CD4-positive, alpha-beta T cell treated with Interleukin-4 for 4 hours (primary cell): ENCODE results near the gene DPYD.

Experiments
- DNase-seq: peaks from one replicate; pipeline ENCODE4 v3.0.0-alpha.2; 2020

Gene DPYD

DNA sequence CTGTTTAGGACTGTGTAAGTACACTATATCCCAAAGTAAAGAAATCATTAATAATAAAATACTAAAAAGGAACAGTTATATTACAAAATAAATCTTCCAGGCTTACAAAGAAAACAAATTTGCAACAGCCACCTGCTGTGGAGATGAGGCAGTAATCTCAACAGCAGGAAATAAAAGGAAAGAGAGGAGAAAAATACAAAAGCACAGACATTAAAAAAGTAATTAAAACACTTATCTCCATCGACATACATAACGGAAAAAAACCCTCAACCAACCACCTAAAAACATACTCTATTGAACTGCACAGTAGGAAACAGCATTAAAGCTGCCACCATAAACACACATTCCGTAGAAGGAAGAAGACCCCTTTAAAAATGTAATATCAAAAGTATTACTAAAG, 317.6 kb downstream of the DPYD start:
- DNase-seq: no peak

DNA sequence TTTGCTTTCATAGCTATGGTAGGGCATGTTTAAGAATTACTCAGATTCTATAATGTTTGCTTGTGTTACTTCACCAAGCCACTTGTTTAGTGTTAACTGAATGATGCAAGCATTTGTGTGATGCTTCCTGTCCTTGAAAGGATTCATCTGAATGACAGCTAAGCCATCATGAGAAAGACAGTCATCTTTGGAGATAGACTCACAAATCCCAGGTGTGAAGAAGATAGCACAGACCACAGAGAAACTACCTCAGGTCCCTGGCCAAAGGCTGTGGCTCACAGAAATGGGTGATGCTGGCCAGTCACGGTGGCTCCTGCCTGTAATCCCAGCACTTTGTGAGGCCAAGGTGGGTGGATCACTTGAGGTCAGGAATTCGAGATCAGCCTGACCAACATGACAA, 321.4 kb downstream of the DPYD start:
- DNase-seq: no peak

DNA sequence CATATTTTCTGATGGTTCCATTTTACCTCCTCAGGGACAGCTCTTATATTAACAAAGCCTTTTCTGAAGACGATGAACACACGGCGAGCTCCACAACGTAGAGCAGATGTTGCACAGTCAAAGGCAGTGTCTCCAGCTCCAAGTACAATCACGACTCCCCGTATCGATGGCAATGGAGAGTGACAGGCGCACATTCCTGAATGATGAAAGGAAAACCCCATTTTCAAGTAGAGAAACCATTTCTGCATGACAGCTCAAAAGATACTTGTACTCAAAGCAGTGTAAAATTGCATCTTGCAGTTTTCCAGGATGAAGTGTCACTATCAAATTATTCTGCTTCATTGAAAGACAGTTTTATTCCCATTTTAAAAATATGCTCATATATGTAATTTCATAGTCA, 327.6 kb downstream of the DPYD start:
- no peak for DNase-seq

DNA sequence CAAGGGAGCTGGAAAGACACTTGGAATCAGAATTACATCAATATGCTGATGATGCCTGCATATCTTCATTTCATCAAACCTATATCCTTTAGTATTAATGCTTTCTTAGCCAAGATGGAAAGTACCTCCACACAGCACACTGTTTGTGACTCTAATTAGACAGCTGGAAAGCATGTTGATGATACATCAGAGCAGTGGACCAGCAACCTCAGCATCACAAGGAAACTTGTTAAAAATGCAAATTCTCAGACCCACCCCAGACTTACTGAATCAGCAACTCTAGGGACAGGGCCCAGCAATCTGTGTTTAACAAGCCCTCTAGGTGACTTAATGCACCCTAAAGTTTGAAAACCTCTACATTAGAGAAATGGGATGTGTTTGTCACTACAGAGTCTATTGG, 332.1 kb downstream of the DPYD start:
- no peak for DNase-seq

DNA sequence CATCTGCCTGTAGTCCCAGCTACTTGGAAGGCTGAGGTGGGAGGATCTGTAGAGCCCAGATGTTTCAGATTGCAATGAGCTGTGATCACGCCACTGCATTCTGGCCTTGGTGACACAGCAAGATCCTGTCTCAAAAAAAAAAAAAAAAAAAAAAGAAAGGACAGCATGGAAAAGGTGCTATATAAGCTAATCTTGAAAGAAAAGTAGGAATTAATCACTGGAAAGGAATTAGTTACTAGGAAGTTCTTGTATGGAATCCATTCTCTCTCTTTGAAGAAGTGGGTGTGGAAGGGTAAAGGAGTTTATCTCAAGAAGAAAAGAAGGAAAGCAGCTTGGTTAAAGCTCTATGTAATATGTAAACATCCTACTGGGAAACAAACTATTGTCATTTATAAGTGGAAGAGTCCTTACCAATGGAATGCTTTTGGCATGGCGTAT, 339.2 kb downstream of the DPYD start:
- no peak for DNase-seq

DNA sequence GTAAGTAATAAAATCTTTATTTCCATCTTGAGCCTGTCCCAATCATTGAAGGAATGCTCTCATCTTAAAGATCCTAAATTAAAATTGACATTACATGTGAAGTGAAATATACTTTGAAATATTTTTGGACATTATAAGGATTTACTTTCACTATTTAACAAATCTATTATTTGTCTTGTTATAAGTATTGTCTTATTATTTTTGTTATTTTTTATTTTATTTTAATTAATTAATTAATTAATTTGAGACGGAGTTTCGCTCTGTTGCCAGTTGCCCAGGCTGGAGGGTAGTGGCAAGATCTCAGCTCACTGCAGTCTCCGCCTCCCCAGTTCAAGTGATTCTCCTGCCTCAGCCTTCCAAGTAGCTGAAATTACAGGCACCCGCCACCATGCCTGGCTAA, 343.2 kb downstream of the DPYD start:
- no peak for DNase-seq

DNA sequence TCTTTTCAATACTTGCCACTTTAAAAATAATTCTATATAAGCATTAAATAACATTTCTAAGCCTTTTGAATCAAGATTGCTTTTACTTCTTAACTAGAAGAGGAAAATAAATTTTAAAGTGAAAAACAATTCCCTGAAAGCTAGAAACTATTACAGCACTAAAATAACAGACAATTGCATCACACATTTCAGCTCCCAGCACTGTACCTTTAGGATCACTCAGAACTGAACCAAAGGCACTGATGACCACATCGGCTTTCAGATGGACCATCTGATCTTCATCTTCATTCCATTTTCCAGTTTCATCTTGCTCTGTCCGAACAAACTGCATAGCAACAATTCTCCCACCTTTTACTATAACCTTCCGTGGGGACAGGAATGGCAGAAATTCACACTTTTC, 347.3 kb downstream of the DPYD start:
- DNase-seq: no peak

DNA sequence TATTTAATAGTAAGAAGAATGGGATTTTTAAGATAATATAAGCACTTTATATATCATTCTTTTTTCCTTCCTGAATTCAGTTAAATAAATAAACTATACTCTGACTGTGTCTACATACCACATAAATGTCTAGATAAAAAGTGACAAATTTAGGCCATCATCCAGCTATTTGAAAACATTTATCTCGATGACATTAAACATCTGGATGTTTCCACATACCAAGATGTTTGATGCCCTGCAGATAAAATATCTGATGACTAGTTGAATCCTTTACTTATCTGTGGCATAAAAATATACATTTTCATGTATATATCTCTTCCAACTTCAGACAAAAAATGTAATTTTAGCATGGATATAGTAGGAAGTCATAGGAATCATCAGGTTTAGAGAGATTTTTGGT, 348.3 kb downstream of the DPYD start:
- DNase-seq: no peak

DNA sequence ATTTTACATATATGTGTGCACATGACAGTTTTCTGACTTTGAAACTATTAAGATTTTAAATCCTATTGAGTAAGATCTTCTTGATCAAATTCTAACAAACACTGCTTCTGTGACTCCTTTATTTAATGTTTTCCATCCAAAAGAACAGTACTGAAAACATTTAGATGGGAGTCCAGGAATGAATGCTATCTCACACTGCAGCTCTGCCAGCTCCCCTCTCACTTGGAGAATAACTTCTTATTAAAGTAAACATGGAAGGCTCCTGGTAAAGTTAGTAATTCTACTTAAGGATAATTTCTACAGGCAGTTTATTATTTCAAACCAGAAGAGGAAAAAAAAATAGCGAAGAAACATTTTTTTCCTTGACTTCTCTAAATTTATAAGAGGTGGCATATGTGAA, 349.1 kb downstream of the DPYD start:
- no peak for DNase-seq

DNA sequence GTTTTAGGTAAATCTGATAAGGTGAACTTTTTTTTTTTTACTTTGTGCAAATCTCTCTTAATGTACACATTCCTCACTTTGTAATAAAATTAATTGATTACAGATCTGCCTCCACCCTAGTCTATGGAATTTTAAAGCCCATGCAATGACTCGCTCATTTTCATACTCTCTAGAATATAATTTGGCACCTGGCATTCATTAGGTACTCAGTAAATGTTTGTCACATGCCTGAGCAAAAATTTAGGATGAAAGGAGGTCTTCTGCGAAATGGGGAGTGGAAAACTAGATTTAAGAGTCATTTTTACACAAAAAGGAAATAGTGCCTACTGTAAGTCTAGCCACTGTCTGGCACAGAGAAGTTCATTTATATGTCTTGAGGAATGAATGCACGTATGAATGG, 350.1 kb downstream of the DPYD start:
- no peak for DNase-seq

DNA sequence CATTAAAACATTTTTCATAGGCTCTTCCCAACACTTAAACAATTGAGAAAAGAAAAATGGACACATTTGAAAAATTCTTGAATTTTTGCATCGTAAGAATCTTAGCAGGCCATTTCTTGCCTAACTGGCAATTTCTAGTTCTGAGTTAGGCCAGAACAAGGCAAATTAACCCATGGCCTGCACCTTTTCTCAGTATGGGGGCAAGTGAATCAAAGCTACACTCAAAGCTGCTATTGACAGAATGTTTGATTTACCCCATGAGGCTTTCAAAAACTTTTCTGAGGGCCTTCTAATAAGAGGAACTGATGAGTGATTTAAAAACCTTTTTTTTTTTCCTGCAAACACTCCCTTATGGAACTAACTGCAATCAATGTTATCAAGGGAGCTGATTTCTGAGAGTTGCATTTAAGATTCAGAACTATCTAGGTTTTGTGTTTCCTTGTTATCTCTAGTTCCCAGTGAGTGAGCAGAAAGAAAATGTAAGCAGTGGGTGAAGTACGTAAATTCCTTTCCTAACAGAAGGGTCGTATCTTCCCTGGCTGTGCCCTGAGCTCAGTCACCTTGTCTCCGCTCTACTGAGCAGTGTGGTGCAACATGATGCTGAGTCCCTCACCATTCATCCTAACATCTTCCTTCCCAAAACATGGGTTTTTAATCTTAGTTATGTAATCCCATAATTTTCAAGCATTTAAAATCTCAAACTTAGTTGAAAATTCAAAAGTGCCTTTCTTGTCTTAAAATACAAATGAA, 353.7 kb downstream of the DPYD start:
- DNase-seq: no peak

DNA sequence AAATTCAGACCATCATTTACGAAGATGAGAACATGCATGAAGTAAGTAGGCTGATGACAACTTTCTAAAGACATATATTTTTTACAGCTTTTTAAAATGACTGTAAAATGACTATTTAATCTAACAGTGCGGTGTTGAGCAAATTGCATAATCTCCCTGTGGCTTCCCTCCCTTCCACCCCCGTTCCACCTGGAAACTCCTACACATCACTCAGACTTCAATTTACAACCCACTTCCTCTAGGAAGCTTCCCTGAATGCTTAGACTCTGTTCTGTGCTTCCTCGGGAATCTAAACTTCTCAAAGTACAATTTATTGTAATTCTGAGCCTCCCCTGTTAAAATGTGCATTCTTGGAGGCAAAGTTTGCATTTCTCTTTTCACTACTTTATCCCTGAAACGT, 354.9 kb downstream of the DPYD start:
- no peak for DNase-seq

DNA sequence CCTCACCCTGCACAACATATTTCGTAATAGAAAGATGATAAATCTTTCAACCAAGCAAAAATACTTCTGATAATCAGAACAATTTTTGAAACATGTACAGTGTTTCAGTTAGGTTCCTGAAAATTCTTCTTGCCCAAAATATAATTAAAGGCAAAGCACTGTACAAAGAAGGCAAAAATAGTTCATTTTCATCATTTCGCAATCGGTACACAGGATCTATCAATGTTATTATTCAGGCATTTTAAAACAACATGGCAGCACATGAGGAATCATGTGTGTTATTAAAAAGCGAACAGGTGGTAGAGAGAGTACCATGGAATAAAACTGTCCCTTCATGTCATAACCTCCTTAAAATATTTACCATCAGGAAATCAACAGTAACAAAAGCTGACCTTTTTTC, 356.9 kb downstream of the DPYD start:
- no peak for DNase-seq

DNA sequence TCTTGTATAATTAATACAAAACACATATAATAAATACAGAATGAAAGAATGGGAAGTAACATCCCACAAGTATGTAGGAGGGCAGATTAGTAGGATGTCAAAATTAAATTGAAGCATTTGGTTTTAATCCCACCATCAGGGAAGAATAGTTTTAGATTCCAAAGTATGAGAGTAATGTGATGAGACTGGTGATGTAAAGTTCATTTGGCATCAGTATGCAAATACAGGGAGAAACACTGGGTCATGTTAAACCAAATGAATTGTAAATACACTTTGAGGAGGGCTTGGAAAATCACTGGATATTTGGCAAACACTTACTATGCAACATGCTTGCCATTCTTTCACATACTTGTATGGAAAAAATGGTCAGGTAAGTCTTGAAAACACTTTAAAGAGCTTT, 358.8 kb downstream of the DPYD start:
- no peak for DNase-seq

DNA sequence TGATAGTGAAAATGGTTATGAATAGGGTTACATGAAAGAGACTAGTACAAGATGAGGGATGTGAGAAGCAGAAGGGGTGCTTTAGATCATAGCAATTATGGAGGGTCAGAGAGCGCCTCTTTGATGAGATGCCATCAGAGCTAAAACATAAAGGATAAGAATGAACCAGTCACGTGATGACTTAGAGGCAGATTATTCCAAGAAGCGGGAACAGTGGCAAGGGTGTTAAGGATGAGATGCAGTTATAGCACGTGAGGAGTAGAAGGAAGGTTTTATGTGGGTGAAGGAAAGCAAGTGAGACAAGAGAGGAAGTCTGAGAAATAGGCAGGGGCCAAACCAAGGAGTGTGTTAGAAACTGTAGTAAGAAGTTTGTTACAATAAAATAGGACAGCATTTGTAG, 360.1 kb downstream of the DPYD start:
- DNase-seq: no peak

DNA sequence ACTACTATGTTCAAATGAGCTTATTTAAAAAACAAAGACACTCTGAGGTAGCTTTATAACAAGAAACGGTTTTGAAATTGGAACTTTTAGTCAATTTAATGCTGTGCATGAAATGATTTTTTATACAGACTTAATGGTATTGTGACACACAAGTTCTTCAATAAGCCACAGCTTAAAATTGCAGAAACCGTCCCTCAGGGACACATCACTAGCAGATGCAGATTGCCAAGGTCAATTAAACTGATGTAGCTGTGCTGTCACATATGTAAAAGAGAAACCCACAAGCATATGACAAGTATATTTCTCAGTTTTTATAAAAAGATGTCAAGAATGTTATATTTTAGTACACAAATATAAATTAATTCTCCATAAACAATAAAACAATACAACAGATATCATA, 366.9 kb downstream of the DPYD start:
- DNase-seq: no peak

DNA sequence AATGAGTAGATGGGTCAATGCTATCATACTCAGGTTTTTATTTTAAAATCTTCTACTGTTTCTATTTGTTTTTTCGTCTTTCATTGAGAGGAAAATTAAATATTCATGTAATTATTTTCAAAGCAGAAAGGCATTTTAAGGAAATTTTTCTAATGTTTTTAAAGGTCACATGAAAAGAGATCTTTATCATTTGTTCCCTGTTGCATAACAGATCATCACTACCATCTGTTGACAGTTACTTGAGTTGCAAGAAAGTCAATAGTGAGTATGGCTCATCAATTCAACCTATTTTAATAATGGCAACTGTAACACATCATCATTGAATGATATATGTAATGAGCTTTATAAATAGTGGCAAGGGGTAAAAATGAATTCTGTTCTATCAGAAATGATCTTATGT, 369.7 kb downstream of the DPYD start:
- no peak for DNase-seq

DNA sequence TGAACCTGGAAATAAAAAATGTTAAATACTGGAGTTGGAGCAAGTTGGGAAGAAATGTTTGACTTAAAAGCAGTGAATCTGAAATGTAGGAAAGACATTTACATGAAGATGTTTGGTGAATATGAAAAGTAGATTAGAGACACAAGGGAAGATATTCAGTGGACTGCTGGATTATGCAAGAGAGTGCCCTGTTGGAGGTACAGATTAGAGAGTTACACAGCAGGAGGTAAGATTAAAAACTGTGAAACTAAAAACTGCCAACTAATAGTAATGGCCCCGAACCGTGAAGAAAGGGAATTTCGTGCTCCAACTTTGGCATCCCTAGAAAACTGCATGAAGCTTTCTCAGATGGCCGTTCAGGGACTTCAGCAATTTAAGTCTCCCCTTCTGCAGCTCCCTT, 375.4 kb downstream of the DPYD start:
- DNase-seq: no peak

DNA sequence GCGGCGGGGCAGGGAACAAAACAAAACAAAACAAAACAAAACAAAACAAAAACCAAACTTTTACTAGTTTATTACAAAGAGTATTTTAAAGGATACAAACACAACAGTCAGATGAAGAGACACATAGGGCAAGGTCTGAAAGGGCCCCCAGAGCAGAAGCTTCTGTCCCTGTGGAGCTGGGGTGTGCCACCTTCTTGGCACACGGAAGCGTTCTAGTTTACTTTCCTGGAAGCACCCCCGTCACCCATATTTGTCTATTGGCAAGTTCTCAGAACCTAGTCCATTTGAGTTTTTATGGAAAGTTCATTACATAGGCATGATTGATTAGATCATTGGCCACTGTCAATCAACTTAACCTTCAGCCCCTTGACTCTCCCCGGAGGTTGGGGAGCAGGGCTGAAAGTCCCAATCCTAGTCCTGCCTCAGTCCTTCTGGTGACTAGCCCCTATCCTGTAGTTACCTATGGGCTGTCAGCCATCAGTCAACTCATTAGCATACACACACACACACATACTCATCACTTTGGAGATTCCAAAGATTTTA, 380.4 kb downstream of the DPYD start:
- no peak for DNase-seq

DNA sequence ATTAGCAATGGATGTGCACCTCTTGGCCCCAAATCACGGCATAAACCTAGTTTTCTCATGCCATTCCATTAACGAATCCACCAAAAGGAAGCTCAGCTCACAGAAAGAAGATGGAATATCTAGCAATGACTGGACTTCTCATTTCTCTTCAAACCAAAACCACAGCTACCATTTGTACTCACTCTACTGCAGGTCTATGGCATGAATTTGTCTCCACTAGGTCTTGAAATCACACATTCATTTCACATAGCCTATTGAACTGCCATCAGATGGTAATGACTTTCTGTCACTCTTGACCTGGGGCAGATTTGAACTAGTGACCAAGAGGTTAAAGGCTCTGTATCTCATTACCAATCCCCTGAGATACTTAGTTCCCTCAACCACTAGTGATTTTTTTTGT, 382.7 kb downstream of the DPYD start:
- DNase-seq: no peak

DNA sequence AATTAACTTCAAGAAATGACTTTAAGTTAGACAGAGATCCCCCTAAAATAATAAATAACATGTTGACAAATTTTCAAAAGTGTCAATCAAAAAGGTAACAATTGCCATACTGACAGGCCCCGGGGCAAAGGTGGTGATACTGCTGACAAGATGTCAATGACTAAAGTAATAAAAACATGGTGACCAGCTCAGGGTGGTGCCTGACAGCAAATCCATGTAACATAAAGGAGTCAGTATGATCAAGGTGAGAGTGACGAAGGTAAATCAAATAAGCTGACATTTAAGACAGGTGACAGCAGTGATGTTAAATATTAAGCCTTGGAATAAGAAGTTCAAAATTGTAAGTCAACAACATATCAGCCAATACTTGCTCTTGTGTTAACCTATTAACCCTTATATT, 387.5 kb downstream of the DPYD start:
- no peak for DNase-seq

DNA sequence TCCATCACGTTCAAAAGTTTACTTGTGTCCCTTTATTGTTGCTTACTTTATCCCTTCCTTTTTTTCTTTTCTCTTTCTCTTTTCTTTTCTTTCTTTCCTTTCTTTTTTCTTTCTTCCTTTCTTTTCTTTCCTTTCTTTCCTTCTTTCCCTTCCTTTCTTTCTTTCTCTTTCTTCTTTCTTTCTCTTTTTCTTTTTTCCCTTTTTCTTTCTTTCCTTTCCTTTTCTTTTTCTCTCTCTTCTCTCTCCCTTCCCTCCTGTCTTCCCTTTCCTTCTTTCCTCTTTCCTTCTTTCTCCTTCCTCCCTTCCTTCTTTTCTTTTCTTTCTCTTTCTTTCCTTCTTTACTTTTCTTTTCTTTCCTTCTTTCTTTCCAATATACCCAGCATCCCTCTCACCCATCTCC, 391.2 kb downstream of the DPYD start:
- DNase-seq: no peak

DNA sequence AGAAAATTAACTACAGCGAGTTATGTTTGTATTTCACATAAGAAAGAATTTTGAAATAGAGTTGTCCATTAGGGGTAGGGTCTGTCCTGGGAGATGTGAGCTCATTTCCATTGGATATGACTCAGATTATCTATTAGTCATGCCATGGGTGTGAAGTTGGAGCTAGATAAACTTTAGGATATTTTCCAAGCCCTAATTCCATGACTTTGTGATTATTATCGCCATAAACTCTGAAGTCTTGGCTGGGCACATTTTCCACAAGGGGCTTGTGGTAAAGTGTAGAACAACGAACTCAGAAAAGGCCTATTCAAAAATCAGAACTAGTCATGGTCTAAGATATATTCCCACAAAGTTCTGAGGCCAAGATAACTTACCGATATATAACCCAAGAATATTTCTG, 396.6 kb downstream of the DPYD start:
- no peak for DNase-seq

DNA sequence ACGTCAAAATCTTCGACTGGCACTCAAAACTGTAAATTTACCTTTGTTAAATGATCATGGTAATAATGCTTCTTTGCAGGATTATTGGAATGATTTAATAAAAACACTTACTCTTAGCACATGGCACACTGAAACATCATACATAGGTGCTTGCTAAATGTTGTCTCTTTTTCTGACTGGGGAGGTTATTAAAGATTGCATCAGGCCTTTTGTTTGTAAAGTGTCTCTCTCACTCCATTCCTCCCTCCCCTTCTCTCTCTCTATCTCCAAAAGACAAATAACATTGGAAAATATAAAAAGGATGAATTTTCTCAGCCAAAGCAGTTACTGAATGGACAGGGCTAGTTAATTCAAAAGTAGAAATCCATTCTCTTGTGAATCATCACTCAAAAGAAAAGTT, 404.2 kb downstream of the DPYD start:
- DNase-seq: no peak

DNA sequence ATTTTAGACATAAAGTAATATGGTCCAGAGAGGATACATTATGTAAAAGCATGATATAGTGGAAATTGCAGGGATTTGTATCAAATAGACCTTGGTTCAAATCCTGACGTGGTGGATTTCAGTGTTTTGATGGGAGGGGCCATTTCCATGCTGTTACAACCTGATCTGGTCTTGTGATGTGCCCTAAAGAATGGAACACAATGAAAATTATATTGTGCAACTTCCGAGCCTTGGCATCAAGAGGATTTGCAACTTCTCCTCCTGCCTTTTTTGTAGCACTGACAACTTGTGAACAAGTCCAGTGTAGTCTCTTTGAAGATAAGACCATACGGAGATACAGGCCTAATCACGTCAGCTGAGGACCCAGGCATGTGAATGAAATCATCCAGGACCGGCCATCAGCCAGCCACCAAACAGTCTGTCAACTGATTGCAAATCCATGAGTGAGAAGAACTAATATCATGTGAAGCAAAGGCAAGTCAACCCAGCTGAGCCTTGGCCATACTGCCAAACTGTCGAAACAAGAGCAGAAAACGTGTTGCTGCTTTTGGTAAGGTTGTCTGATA, 412.1 kb downstream of the DPYD start:
- no peak for DNase-seq
